Subcutaneous adipose tissue (tissue), 4 donors: ENCODE results near the gene DYNLRB1. TPM values are rescaled to one million over a fixed set of nuclear protein-coding genes. Genes with fewer than 3 reads are reported as not detected.

Source experiments
- total RNA-seq, 4 donors: library from RNA; depleted of rRNA; stranded (reverse); fragments of >200 nt; gene quantifications; one replicate each; pipeline ENCODE4 v1.1.0, GENCODE V29; 2016
- TF ChIP-seq, protein P1 (sequence below): fragments of 450-650 bp; IDR thresholded peaks from one replicate; pipeline ENCODE4 v1.5.1; 2016; ENCODE audit warnings: low read depth, mild to moderate bottlenecking, control low read depth, antibody characterized with exemption, moderate library complexity

Gene DYNLRB1
- total RNA-seq, 4 donors from 2014 or later, result 111 to 206 (median 122) TPM

DNA sequence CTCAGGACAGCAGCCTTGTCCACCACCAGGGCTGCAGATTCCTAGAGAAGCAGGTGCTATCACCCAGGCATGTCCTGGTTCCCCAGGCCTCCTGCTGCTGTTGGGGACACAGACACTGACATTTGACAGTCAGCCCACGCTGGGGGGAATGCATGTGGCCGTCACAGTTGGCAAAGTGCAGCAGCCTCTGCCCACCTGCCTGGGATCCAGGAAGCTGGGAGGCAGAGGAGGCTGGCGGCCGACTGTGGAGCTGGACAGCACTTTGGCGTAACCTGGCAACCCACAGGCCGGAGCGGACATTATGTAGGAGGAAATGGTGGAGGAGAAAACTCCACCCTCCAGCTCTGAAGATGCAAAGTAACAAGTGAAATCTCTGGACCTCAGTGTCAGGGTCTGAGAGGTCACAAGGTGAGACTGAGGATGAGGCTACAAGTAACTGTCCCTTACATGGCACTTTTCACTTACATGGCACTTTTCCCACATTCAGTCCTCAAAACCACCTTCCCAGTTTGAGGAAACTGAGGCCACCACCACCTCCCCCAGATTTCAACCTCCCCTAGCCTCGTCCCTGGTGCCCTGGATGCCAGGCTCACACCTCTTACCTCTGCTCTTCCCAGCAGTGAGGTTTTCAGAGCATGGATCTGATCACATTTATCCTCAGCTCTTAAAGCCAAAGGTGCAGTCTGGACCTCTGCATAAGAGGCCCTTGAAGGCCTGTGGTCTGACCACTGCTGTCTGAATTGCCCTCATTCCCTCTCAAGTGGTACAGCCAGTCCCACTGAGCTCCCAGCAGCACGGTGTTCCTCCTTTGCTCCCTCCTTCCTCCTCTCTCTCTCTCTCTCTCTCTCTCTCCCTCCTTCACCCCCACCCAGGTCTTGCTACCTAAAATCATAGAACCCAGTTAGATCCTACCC, 51.0 kb downstream of the DYNLRB1 start:
- TF ChIP-seq, protein P1, sequence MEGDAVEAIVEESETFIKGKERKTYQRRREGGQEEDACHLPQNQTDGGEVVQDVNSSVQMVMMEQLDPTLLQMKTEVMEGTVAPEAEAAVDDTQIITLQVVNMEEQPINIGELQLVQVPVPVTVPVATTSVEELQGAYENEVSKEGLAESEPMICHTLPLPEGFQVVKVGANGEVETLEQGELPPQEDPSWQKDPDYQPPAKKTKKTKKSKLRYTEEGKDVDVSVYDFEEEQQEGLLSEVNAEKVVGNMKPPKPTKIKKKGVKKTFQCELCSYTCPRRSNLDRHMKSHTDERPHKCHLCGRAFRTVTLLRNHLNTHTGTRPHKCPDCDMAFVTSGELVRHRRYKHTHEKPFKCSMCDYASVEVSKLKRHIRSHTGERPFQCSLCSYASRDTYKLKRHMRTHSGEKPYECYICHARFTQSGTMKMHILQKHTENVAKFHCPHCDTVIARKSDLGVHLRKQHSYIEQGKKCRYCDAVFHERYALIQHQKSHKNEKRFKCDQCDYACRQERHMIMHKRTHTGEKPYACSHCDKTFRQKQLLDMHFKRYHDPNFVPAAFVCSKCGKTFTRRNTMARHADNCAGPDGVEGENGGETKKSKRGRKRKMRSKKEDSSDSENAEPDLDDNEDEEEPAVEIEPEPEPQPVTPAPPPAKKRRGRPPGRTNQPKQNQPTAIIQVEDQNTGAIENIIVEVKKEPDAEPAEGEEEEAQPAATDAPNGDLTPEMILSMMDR, result no peak

DNA sequence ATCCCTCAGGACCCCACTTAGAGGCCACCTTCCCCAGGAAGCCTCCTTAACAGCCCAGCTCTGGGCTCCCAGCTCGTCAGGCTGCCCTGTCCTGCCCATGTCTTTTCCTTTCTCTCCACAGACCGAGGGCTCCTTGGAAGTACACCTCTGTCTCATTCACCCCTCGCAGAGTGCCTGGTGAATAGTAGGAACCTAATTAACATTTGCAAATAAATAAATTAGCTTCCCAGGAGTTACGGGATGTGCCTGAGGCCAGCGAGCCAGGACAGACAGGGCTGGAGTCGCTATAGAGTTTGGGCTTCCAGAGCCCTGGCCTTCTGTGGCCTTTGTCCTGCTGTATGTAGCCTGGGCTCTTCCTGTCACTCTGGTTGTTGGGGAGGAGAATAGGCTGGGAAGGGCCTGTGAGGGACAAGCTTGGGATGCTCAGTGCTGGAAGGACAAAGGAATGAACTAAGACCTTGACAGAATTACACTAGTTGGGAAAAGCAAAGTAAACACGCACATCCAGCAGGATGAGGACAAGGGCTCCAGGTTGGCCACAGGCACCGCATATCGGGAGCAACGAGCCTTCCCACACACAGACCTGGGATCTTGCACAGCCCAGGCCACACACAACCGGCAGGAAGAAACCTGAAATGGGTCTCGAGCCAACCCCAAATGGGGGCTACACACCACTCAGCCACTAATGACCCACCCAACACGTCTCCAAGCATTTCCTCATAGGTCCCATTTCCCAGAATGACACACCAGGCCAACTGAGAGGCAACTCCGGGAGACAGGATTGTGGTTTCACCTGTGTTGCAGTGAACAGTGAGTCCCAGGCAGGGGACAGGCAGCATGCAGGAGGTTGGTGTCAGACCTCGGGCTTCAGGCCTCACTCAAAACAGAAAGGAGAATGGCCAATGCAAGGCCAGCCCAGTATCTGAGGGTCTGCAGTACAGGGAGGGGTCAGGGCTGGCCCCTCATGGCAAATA, 52.0 kb downstream of the DYNLRB1 start:
- TF ChIP-seq, protein P1, result no peak

GRCh38 chr20:34569598-34569997, 53.4 kb downstream of the DYNLRB1 start:
- TF ChIP-seq, protein P1, result no peak

DNA sequence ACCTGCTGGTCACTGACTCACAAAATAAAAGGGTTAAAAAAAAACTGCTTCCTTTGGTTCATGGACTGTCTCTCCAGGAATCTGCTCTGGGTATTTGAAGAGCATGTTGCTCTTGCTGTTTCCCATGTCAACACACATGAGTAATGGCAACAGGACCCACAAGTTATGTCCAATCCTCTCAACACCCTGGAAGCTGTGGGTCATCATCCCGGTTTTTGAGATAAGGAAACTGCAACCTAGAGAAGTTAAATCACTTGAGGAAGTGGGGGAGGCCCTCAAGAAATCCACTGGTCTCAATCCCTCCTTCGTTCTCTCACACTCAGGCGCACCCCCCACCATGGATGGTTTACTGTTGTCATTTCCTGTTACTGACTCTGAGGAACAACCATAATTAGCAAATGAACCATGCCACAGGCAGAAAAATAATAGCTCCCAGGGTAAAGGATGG, 54.7 kb downstream of the DYNLRB1 start:
- TF ChIP-seq, protein P1, result no peak

DNA sequence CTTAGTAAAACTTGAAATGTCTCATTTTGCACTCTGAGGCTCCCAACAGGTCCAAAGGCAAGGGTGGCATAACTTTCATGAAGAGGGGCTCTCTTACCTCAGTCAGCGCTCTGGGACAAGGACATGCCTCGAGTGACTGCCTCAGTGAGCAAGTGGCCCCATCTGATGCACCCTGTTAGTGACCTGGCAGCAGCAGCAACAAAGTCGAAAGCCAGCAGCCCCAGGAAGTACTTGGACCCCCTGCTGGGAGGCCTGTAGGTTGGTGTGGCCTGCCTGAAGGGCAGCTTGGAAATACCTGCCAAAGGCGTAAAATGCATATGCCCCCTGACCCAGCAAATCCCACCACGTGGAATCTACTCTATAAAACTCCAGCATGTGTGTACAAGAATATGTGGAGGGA, 55.5 kb downstream of the DYNLRB1 start:
- TF ChIP-seq, protein P1, result no peak

GRCh38 chr20:34573541-34574300, 57.5 kb downstream of the DYNLRB1 start:
- TF ChIP-seq, protein P1, result no peak
